GM18511 (cell line): ENCODE results near the gene LMO4.

ENCODE experiments used
- ATAC-seq: cut with Tn5 transposase; IDR thresholded peaks from one replicate; pipeline ENCODE4 v1.9.1; 2021; ENCODE audit warnings: mild to moderate bottlenecking, moderate library complexity; ENCODE audit not compliant: unreplicated experiment

The LMO4 gene

DNA sequence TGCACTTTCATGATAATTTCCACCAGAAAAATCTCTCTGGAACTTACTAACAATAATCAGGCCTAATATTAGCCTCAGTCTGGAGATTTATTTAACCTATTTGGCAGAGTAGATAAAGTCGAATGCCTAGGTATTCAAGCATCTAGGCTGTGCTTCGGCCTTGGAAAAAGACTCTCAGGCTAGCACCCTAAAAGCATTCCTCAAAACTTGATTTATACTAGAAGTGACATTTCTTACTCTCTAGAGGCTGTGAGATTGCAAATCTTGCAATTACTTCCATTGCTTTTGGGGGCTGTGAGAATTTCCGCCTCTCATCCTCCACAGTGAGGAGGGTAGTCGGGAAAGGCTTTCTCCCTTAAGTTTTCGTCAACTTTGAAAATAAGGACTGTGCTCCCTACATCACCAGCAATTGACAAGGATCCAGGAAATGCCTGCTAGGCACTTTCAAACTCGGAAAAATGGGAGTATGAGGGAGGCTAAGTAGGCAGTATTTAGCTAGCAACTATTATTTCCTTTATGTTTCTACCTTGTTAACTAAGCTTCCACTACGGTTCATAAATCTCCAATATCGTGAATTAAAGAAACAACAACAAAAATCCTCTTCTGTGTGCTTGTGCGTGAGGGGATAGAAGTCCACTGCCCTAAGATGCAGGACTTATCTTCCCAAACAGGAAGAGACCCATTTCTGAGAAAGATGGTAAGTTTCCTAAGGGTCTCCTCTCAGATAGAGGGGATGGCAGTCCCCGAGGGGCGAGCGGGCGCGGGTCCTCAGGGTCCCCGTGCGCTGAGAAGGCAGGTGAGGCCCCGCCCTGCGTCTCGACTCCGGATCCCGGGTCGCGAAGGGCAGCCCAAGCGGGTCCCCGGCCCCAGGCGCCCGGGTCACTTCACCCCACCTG, 1.1 kb upstream of the LMO4 start:
- ATAC-seq, result no peak

DNA sequence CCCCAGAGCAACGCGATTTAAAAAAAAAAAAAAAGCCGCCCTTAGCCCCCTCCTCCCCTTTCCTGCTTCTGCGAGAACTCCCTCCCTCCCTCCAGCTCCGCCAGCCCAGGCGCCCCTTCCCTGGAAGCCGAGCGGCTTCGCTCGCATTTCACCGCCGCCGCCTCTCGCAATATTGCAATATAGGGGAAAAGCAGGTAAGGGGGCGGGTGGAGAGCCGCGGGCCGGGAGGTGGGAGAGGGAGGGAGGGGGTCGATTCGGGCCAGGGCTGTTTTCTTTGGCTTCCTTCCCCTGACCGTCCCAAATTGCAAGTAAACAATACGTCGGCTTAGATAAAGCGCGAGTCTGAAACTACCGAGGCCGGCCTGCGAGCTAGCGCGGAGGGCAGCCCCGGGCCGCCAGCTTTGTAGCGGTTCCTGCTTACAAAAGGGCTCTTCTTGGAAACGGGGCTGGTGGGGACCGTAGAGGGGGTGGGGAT, 408 bp downstream of the LMO4 start:
- ATAC-seq, result no peak

DNA sequence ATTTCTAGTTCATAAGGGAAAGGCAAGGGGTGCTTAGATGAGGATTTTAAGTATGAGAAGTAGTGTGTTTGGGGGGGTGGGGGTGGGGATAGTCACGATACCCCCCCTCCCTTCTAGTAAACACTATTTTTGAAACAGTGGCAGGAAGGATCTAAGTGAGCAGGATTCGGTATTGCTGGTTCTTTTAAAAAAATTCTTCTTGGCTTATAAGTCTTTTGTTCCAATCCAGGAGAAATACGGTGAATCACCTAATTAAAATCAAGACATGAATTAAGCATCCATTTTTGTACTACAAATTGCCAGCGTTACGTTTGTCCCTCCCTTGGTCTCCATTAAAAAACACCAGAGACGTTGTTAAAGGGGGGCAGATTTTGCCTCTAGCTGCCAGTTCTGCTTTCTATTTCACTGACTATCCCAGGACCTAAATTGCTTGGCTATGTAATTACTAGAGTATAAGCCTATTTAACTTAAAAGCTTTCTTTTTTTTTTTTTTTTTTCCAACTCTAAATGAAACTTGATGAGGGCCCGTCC, 911 bp downstream of the LMO4 start:
- no peak for ATAC-seq

DNA sequence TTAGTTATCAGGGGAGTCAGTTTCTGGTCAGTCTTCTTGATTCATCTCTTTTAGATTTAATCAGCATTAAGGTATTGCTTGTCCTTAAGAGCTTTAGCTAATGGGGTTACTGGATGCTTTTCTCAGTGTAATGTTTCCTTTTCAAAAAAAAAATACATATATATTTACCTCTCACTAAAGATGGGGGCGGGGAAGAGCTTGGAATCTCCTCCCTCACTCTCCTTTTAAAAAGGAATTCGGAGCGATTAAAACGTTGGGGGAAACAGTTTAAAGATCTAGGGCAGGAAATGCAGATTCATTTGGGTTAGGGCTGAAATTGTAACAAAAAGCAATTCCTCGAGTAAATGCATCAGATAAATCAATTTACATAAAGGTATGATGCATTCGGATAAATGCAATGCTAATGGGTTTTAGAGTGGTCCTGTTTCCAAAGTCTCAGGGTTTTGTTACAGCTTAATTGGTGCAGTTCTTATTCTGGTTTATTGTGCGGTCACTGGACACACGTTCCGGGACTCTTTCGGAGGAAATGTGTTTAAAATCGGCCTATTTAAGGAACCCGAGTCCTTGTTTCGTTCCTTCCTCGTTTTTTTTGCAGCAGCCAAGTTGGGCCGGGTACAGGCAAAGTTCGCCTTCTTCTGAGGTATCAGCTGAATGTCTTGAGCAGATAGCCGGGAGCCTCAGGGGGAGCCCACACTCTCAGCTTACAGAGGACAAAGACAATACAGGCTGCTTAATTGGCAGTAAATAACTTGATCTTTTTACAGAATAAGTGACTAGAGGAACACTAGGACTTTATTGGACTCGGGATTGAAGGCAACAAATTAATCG, 1.6 kb downstream of the LMO4 start:
- ATAC-seq, result no peak

DNA sequence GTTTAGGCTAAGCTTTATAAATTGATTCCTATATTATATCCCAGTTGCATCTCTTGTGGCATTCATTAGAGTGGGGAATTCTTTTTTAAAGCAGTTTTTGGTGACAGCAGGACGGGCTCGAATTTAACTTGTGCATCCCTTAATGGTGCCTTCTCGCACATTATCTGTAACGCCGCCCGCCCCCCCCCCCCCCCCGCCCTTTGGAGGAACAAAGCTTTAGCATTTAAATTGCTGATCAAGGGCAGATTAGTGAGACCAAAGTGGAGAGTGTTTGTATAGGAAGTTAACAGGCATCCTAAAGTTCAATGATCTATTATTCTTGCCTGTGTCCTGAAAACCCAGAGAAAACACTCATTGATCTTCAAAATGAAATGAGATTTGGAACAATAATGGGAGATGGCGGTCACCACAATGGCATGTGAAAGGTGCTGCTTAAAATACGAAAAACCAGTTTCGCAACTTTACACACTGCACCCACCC, 2.2 kb downstream of the LMO4 start:
- peak; percentile 2 for ATAC-seq

DNA sequence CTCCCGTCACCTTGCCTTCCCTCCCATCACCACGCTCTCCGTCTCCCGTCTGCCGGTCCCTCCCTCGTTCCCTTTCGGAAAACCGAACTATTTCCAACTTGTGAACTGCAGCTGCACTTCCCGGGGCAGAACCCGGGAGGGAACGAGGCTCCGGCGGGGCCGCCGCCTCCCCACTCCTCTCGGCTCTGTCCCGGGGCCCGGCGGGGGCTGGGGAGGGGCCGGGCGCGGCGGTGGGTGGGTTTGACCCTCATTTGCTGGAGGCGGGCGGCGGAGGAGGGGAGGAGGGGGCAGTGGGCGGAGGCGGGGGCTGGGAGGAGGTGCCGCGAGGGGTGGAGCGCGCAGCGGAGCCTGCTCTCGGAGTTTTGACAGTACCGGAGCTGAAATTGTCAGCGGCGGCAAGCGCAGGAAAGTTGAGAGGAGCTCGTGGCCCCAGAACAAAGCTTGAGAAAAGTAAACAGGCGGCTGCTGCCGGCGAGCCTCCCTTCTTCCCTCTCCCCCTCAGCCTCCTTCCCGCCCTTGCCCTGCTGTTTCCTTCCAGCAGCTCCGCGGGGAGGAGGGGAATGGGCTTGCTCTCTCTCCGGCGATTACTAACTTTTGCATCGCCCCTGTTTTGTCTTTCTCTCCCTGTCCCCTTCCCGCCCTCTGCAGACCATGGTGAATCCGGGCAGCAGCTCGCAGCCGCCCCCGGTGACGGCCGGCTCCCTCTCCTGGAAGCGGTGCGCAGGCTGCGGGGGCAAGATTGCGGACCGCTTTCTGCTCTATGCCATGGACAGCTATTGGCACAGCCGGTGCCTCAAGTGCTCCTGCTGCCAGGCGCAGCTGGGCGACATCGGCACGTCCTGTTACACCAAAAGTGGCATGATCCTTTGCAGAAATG, 2.9 kb downstream of the LMO4 start:
- ATAC-seq, result peak; percentile 16

DNA sequence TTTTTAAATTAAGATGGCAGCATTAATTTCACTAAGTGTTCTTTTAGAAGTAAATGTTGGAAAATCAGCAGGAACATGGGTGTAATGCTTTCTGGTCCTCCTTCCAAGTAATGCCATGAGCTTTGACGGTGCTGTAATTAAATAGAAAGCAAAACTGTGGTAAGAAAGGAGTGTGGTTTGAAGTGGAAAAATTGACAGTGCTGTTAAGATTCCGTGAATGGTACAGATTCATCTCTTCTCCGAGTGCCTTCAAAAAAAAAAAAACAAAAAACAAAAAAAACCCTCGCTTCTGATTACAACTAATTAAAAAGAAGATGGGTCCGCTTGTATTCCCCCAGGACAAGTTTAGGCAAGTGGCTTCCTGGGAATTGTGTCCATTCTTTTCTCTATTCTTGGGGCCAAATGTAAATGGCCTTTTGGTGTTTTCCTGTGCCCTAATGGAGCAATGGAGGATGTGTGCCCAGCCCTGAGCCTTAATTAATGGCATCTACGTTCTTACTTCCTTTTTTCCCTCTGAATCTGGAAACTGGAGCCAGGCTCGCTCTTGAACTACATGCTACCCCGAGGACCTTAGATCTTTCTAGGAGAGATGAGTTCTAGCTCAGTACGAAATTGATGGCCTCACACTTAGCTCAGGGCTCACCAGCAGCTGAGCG, 5.1 kb downstream of the LMO4 start:
- ATAC-seq, result no peak

DNA sequence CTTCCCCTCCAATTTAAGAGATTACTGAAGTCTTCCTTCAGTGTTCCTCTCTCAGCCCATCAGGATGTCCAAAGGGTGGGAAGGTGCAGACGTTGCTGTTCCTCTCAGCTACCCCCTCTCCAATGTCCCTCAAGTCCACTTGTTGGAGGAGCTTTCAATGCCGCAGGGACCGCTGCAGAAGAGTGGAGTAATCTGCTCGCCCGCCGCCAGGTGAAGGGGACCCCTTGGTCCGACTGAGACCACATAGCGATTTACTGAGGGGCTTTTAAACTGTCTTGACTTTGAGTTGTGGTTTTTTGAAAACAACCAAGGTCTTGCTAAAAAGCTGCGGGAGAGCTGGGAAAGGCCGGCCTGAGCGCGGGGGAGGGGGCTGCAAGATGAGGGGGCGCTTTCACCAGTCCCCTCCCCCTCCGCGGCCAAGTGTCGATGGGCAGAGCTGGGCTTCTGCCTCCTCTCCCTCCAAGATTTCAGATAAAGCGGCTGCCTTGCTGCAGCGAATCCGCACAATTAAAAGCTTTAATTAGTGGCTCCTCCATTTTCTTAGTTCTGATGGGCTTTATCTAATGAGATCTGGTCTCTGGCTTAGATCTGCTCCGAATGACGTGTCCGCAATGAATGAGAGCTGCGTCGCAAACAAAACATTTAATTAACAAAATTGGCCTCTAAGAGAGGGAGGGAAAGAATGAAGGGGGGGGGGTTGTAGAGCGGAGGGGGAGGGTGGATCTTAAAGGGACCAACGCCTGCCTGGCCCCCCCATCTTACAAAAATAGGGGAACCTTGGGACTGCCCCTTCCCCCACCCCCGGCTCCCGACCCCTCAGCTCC, 5.9 kb downstream of the LMO4 start:
- peak; percentile 4 for ATAC-seq

DNA sequence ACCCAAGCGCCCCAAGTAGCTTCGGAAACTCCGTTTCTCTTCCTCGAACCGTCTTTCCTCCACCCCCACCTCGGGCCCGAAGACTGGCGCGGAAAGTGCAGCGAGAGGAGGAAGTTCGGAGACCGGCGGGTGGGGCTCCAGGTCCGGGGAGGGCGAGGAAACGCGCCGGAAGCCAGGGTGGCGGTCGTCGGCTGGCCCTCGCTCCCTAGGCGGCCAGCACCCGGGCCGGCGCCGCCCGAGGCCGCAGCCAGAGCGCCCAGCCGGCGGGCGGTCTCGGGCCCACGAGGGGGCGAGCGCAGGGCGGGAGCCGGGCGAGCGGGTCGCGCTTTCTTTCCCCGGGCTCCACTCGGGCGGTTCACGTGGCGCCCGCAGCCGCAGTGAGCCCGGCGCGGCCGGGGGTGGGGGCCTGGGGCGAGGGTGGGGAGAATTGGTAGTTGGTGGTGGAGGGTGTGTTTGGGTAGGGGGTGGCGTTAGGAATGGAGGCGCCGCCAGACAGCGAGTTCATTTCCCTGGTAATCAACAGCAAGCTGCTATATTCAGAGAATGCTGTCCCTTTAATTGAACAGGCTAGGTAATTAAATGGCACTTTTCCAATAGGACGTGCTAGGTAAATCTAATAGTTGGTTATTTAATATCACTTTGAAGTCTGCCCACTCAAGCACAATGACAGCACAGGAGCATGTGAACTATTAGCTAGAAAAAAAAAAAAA, 6.7 kb downstream of the LMO4 start:
- peak; percentile 53 for ATAC-seq

DNA sequence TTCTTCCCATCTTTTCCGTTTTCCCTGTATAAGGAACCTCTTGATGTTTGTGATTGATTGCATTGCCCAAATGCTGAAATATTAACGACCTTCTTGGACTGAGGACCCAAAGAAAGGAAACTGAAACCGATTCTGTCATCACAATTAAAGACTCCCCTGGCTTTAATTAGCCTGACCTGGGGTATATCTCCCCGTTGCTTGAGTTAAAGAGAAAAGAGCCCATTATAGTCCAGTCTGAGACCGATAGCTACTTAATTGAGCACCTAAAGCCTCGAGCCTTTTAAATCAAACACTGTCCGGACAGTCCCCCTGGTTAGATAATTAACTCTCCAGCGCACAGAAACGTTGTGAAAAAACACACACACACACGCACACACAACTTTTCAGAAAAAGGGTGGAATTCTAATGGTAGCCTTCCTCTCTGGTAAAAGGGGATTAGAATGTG, 8.0 kb downstream of the LMO4 start:
- ATAC-seq, result no peak

DNA sequence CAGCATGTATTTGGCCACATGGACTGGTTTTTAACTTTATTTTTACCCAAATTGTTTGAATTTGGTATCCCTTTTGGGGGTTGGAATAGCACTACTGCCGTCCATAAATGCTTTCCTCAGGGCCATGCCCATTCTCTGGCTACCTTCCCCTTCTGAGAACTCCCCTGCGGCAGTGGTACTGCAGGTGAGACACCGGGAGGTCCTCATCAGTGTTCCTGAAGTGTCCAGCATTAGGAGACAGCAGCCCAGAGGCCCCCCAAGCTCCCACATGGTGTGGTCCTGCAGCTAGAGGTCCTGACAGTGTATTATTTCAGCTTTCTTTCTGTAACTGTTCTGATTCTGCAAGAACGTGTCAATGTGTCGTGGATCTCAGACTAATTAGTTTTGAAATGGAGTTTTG, 8.9 kb downstream of the LMO4 start:
- no peak for ATAC-seq

DNA sequence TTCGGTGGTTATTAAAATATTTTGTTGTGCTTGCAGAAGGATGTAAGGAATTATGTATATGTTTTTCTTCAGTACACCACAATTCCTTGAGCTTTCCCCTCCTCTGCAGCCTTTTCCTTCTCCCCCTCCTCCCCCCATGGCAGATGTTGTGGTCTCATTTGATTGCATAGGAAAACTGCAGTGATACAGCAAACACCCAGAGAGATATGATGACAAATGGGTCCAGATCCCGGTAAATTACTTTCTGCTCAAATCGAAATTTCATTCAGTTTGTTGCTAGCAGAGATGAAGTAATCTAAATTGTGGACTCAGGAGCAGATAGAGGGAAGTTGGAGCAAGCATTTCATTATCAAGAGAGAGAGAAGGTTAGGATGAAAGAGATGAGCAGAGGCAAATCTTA, 9.9 kb downstream of the LMO4 start:
- no peak for ATAC-seq

DNA sequence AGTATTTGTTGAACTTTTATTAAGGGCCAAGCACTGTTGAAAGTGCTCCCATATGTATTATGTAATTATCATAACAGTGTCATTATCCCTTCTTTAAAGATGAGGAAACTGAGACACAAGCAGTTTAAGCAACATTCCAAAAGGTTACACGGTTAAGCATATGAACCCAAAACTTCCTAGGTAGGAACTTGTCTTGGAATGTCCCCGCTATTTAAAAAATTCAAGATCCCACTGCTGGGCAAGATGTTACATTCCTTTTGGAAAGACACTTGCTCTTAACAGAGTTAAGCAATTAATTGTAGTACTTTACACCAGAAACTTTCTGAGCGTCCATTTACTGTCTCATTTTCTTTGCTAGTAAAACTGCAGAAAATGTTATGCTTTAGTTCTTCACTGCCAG, 15.6 kb downstream of the LMO4 start:
- ATAC-seq, result no peak

DNA sequence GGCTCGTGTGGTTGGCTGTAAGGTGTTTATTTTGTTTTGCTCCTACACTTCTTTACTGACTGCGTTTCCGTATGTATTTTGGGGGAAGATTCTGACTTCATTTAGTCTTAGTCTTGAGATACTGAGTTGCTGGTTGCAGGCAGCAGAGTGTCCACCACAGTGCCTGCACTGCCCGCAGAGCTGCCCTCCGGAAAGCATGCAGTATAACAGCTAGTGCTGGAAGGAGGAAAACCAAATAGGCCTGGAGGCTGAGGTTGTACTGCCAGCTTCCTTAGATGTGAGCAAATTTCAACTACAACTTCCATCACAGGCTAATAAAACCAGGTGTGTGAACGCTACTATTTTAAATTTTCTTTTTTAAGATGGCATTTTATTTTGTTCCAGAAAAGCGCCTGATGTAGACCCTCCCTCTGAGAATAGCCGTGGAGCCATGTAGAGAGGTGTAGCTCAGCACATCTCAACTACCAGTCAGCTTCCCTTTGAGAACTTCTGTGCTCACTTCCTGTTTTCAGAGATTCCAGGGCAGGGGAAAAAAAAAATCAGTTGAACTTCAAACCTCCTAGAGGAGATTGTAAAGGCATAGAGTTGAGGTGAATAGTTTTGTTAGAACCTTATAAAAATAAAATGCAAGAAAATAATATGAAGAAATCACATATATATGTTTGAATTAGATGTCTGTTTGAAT, 17.6 kb downstream of the LMO4 start:
- no peak for ATAC-seq

DNA sequence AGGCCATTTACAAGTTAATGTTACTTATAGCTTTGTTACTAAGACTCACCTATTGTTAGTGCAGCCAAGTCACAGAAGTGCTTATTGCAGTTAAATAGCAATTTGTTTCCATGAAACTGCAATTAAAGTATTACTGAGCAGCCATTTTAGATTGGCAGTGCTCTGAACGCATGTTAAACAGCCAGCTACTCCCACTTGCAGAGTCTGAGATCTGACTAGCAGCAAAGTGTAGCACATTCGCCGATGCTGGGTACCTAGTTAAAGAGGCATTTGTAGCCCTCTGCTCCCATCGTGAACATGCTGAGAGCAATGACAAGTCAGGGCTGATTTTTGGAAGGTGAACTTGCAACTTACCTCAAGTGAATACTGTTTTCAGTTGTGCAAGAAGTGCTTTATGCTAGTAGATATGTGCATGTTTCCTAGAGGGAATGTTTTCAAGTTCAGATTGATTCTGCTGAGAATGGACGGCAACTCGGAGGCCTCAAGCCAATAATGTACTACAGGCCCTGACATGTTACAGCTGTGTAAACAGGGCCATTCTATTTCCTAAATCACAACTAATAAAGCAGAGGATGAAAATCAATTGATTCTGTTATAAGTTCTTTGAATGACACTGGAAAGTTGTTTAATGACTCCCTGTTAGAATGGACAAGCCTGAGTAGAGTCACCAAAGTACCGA, 19.8 kb downstream of the LMO4 start:
- no peak for ATAC-seq

DNA sequence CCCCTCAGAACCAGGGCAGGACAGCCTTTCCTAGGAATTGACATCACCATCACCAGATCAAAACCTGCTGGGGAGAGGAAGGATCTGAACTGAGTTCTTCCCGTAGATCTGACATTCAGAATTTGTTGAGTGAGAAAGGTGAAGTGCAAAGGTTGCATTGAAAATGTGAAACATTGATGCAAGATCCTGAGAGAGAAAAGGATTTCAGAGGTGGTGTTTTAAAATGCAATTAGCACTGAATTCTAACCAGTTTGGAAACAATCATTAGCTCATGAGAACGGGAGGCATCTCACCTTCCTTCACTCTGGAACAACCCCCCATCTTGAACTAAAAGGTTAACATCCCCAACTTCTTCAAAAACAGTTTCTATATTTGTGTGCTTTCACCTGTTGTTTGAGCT, 20.4 kb downstream of the LMO4 start:
- no peak for ATAC-seq

DNA sequence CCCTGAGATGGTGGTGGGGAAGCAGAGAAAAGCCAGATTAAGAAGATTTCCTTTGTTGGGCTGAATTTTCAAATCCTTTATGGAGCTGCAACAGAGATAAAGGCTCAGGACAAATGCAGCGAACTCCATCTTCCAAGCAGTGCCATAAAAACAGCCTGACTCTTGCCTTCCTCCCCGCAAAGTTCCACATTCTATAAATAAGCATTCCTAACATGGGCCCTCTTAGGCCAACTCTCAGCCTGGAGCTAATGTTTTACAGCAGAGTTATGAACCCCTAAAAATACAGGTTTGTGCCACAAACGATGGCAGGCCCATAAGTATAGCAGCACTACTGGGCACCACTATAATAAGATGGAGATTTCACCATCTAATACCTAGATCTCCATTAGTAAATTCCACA, 27.2 kb downstream of the LMO4 start:
- ATAC-seq, result no peak
